GM18951 (cell line): ENCODE results near the gene GNAI1.

Experiments used
- POLR2A ChIP-seq: IDR thresholded peaks from 4 replicates; pipeline ENCODE4 v1.6.1; 2011; ENCODE audit warnings: mild to moderate bottlenecking; ENCODE audit not compliant: insufficient read length, insufficient read depth; ENCODE audit errors: extremely low read depth
- in situ Hi-C: fragments of 300-500 bp; cut with MboI; formaldehyde crosslinking; loops from one replicate; pipeline ENCODE4 v1.12.0; 2022; ENCODE audit warnings: low sequenced_read_pairs, mixed read lengths, inconsistent platforms; ENCODE audit not compliant: unreplicated experiment

GNAI1 gene

DNA sequence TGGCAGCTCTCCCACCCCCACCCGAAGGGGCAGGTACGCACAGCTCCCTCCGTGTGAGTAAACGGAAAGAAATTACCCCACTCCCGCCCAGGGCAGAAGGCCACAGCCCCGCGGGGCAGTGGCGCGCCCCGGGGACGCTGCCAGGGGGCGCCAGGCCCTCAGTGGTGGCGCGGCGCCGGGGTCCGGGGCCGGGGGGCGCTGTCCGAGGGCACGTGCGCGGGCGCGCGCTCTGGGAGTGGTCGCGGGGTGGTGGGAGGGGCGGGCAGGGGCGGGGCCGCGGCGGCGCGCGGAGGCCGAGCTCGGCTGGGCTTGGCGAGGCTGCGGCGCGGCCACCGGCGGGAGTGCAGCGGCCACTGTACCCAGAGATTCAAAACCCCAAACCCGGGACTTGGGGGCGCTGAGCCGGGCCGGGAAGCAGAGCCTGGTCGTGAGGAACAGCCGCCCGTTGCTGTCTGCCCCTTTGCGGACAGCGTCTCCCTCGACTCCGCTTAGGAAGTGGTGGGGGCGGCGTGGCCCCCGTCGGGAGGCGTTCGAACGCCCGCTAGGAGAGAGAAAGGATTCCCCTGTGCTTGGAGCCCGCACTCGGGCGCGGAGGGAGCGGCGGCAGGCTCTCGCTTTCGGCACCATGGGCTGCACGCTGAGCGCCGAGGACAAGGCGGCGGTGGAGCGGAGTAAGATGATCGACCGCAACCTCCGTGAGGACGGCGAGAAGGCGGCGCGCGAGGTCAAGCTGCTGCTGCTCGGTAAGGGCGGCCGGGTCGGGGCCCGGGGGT is at the start of gene GNAI1:
Gene GNAI1 (plus strand): TSS at position 296 of the 773 bp plus-strand sequence. CDS start 330 bp downstream, at position 626.
- in situ Hi-C loops, result no loop called here
- no peak for TF ChIP-seq POLR2A

DNA sequence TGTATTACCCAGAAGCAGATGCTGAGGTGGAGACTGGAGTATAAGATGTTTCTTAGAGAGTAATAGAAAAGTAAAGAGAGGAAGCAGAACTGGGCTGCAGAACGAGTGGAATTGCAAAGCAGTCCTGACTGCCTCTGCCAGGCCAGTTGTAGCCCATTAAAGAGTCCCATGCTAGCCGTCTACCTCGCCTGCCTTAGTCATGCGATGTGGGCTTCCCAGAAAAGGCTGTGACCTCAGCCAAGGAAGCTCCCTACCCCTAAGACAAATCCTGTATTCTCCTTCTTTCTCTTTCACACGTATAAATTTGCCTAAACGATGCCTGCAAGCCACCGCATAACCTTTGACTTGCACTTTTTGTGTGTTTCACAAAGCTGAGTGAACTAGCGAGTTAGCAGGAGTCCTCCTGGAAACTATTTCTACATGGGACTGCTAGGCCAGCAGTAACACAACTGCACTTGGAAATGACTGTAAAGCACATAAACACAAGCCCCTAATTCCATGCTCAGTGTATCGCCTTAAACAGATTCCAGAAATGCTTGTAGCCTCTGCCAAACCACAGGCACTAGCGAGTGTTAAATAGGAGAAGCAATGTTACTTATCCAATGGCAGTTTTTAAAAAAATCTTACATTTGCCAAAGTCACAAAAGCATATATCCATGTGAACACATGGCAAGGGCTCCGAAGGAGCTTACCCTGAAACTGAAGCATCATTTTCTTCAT is 47.4 kb upstream of the GNAI1 start:
- in situ Hi-C loops, result no loop called here
- TF ChIP-seq POLR2A, result no peak

DNA sequence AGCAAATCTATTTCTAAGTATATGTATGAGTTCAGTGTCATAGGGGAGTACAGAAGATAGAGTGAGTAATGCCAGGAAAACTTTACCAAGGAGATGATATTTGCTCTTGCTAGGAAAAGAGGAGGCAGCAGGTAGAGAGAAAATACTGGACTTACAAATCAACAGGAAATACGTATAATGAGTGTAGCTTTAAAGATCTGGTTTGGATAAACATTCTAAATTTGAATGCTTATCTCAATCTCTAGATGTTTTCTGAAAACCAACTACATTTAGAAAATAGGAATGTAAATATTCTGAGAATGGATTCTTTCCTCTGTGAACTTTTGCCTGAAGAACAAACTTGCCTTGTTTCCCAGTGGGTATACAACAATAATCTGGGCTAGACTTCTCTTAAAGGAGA is 46.9 kb upstream of the GNAI1 start:
- TF ChIP-seq POLR2A, result no peak
- in situ Hi-C loops, result no loop called here

DNA sequence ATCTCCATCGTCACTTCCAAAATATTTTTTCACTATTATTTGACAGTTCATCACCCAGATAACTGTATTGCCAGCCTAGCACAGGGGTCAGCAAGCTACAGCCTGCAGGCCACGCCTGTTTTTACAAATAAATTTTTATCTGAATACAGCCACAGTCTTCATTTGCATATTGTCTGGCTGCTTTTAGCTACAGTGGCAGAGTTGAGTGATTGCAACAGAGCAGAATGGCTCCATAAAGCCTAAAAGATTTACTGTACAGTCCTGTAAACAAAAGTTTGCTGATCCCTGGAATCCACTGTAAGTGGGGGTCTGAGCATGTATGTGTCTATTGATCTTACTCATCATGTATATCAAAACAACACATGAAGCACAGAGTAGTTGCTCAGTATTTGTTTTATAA is 45.9 kb upstream of the GNAI1 start:
- in situ Hi-C loops, result no loop called here
- no peak for TF ChIP-seq POLR2A

DNA sequence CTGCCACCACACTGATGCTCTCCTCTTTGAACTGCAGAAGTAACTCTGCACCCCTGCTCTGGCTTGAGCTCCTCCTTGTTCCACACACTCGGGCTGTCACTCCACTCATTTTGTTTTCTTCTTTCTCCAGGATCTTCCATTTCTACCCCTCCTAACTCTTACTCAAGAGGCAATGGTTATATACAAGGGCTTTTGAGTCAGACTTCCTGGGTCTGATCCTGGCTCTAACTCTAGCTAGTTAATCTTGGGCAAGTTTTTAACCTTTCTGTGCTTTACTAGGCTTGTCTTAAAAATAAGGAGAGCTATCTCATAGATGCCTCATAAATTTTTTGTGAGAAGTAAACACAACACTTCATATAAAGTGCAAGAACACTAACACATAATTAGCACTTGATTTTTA is 45.3 kb upstream of the GNAI1 start:
- in situ Hi-C loops, result no loop called here
- no peak for TF ChIP-seq POLR2A

DNA sequence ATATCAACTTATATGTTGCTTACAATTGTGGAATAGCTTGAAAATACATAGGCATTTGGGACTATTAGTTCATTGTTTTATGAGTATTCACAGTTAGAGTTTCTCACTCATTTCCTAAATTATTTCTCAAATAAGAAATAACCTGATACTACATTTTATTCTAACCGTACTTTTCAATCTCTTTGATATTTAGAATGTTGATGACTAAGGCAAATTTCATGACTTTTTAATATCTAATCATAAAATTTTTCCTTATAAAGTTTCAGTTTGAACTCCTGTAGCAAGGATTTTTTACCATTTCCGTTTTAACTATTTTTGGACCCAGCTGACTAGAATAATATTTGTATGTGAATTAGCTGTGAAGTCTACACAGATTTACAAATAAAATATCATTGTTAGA is 41.3 kb upstream of the GNAI1 start:
- in situ Hi-C loops, result no loop called here
- TF ChIP-seq POLR2A, result no peak

DNA sequence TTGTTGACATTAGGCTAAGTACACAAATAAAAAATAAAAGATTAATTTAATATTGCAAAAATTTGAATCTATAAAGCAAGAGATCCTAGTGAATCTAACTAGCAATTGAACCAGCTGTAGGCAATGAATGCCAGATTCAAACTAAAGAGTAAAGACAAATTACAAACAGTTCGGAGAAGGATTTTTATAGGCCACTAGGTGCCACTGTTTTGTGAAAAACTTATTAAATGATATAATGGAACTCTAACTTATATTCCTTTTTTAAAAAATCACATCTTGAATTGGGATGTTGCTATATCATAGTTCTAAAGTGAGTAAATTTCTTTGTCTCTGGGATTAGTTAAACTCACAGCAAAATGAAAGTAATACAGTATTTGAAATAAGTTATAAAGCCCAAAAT is 39.1 kb upstream of the GNAI1 start:
- TF ChIP-seq POLR2A, result no peak
- in situ Hi-C loops, result no loop called here

DNA sequence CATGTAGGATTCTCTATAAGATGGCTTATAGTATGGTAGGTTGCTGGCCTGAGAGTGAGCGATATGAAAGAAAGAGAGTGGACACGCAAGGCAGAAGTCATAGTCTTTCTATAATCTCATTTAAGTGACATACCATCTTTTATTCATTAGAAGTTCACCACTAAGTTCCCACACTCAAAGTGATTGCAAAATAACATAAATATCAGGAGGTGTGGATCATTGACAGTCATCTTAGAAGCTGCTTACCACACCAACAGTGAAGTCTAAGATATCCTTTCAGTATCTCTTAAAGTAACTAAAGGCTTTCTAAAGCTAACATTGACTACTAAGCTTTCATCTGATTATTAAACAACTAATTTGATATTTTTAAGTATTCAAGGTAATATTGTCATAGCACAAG is 36.9 kb upstream of the GNAI1 start:
- no peak for TF ChIP-seq POLR2A
- in situ Hi-C loops, result no loop called here

DNA sequence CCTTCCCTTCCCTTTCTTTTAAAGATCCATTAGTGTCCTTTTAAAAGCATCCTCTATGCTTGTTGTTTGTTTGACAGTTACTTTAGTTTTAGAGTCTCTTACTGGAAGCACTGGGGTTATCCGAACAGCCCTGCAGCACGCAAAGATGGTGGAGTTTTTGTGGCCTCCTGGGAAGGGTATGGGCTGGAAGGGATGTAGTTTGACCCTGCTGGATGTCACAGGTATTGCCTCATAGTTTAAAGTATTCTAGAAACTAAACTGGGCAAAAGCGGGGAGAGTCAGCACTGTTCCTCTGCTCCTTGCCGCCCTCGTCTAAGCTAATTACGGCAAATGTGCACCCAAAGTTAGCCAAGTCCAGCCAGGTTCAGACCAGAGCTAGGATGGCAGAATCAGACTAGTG is 35.8 kb upstream of the GNAI1 start:
- TF ChIP-seq POLR2A, result no peak
- in situ Hi-C loops, result no loop called here

DNA sequence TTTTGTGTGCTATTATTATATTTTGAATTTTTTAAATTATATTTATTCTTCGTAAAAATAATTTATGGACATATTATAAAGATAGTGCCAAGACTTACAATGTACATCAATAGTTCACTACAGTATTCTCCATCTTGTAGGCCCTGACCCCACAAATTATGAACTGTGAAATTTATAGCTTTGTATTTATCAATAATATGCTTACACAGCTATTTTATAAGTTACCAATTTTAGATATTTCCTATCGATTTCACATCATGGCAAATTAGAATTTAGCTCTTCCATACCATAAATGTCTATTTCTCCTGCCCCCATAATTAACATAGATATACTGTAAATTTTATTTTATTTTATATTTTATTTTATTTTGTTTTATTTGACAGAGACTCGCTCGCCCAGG is 34.4 kb upstream of the GNAI1 start:
- TF ChIP-seq POLR2A, result no peak
- in situ Hi-C loops, result no loop called here

DNA sequence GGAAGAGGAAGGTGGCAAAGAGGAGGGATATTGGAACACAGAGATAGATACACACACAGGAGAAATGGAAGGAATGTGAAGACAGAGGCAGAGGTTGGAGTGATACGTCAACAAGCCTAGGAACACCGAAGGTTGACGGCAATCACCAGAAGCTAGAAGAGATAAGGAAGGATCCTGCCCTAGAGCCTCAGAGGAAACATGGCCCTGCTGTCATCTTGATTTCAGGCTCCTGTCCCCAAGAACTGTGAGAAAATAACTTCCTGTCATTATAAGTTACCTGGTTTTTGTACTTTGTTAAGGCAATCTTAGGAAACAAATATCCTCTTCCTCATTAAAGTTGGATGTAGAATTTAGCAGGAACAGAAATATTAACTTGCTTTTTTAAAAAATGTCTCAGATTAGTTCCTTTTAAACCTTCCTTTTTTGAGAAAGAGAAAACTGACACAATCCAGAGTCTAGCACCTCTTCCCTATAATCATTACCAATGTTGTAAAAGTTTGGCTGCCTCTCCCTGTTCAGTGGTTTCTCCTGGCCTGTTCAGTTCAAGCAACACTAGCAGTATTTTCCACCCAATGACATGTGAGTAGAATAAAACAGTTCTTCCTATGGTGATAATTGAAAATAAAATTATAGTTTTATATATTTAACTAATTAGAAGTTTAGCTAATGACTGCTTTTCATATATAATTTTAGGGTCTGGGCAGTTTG is 28.8 kb upstream of the GNAI1 start:
- no peak for TF ChIP-seq POLR2A
- in situ Hi-C loops, result no loop called here

DNA sequence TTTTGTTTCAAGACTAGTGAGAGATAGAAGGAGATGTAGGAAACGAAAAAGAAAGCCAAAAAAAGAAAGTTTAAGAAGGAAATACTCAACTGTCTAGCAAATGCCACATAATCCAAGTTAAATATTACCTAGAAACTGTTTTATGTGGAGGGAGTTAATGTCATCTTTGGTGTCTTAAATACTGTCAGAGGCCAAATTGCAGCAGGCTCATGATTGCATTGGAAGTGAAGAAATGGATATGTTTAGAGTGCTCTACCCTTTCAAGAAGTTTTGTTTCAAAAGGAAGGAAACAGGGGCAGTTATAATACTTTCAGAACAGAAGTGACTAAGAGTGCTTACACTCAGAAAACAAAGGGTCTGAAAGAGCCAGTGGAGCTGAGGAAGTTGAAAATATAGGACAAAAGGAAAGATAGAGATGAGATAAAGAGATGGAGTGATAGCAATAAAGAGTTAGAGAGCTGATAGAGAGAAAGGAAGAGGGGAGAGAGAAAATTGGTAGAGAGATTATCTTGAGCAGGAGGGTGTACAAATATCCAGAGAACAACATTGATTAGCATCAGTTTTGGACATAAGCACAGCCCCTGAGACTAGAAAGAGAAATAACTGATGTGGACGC is 28.0 kb upstream of the GNAI1 start:
- in situ Hi-C loops, result no loop called here
- TF ChIP-seq POLR2A, result no peak

DNA sequence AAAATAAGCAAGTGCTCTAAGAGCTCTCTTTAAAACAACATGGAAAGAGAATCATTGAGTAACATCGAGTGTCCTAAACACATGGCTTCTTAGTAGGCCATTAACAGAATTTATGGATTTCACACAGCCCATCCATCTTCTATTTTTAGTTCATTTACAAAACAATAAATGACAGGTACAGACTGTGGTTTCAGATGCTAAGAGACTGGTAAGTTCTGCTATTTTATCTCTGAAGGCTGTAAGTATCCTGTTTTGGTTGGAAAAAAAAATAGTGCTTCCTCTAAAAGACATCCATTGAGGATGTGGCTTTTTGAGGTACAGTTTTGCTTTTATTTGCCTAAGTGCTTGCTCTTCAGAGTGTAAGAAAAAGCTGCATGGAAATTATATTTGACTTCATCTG is 27.4 kb upstream of the GNAI1 start:
- in situ Hi-C loops, result no loop called here
- no peak for TF ChIP-seq POLR2A
